Epithelial cell of prostate (primary cell): ENCODE data around the gene TNIK.
A peak's percentile ranks its signal among the peaks of the same experiment; 100 is the strongest.

Experiments used
- DNase-seq: peaks from one replicate; pipeline ENCODE4 v3.0.0-alpha.2; 2011; ENCODE audit warnings: low read depth, low spot score
- H3K27ac ChIP-seq: fragments of 450-650 bp; 2 replicates; pipeline ENCODE4 v1.5.1; 2017; ENCODE audit warnings: mild to moderate bottlenecking

TNIK gene

GRCh38 chr3:171470714-171471227, 10.6 kb upstream of the TNIK start:
- no peak overlapping the region for H3K27ac ChIP-seq
- no peak for DNase-seq

- no peak for DNase-seq
These were observed 9.2 kb upstream of the TNIK start for GRCh38 chr3:171469376-171469775.

GRCh38 chr3:171468296-171468906, 8.2 kb upstream of the TNIK start:
- no peak for DNase-seq
- H3K27ac ChIP-seq = no peak overlapping the region

More at GRCh38 chr3:171469376-171469775, 9.2 kb upstream of the TNIK start:
- no peak overlapping the region for H3K27ac ChIP-seq

- no peak overlapping the region for H3K27ac ChIP-seq
- no peak for DNase-seq
These were observed 5.6 kb upstream of the TNIK start for GRCh38 chr3:171465763-171466162.

- DNase-seq = no peak
- H3K27ac ChIP-seq = no peak overlapping the region
These were observed 4.3 kb upstream of the TNIK start for GRCh38 chr3:171464462-171464861.

GRCh38 chr3:171462224-171462623, 2.0 kb upstream of the TNIK start:
- H3K27ac ChIP-seq = no peak overlapping the region
- DNase-seq = no peak

GRCh38 chr3:171461525-171461917, 1.3 kb upstream of the TNIK start:
- DNase-seq = no peak
- H3K27ac ChIP-seq = no peak overlapping the region

GRCh38 chr3:171460725-171461524, 720 bp upstream of the TNIK start:
- H3K27ac ChIP-seq = peak overlapping the region; percentile 10
- no peak for DNase-seq

- no peak for DNase-seq
- no peak overlapping the region for H3K27ac ChIP-seq
These were observed 866 bp downstream of the TNIK start for GRCh38 chr3:171459137-171459941.

GRCh38 chr3:171458864-171459136, 1.4 kb downstream of the TNIK start:
- no peak overlapping the region for H3K27ac ChIP-seq
- DNase-seq = no peak

GRCh38 chr3:171458071-171458863, 1.9 kb downstream of the TNIK start:
- DNase-seq = no peak
- no peak overlapping the region for H3K27ac ChIP-seq

- no peak for DNase-seq
- no peak overlapping the region for H3K27ac ChIP-seq
These were observed 2.6 kb downstream of the TNIK start for GRCh38 chr3:171457607-171458061.

- no peak overlapping the region for H3K27ac ChIP-seq
- no peak for DNase-seq
These were observed 3.2 kb downstream of the TNIK start for GRCh38 chr3:171456765-171457606.

- H3K27ac ChIP-seq = no peak overlapping the region
- no peak for DNase-seq
These were observed 4.3 kb downstream of the TNIK start for GRCh38 chr3:171455603-171456550.

GRCh38 chr3:171454041-171454440, 6.2 kb downstream of the TNIK start:
- H3K27ac ChIP-seq = no peak overlapping the region

GRCh38 chr3:171453180-171453886, 6.9 kb downstream of the TNIK start:
- H3K27ac ChIP-seq = no peak overlapping the region
- DNase-seq = no peak

More at GRCh38 chr3:171454041-171454440, 6.2 kb downstream of the TNIK start:
- DNase-seq = no peak

GRCh38 chr3:171452328-171452727, 7.9 kb downstream of the TNIK start:
- no peak for DNase-seq
- no peak overlapping the region for H3K27ac ChIP-seq

GRCh38 chr3:171451915-171452314, 8.3 kb downstream of the TNIK start:
- no peak for DNase-seq
- no peak overlapping the region for H3K27ac ChIP-seq
